K562 (cell line): ENCODE measurements around the gene MED16. TPM values are rescaled to one million over a fixed set of nuclear protein-coding genes. Genes with fewer than 3 reads are reported as not detected.

Source experiments
- BRF1 ChIP-seq: IDR thresholded peaks from 3 replicates; pipeline ENCODE4 v1.6.1; 2011; ENCODE audit warnings: borderline replicate concordance, mild to moderate bottlenecking; ENCODE audit not compliant: insufficient read length; ENCODE audit errors: extremely low read depth
- CHCHD3 ChIP-seq: fragments of 250-450 bp; sonication (Bioruptor Pico); IDR thresholded peaks from 2 replicates; pipeline ENCODE4 v2.1.2; 2022; ENCODE audit warnings: mild to moderate bottlenecking
- ERF ChIP-seq: fragments of 450-650 bp; formaldehyde crosslinking; IDR thresholded peaks from 2 replicates; pipeline ENCODE4 v1.4.0; 2020; ENCODE audit warnings: mild to moderate bottlenecking, mixed read lengths
- HES1 ChIP-seq: fragments of 450-650 bp; IDR thresholded peaks from 2 replicates; pipeline ENCODE4 v1.6.1; 2016; ENCODE audit warnings: low read depth, mild to moderate bottlenecking, moderate library complexity
- ILF3 ChIP-seq: fragments of 450-650 bp; IDR thresholded peaks from 2 replicates; pipeline ENCODE4 v1.6.1; 2018; ENCODE audit warnings: antibody characterized with exemption, mild to moderate bottlenecking, moderate library complexity, borderline replicate concordance
- KAT7 ChIP-seq: sonication (generic); formaldehyde crosslinking; IDR thresholded peaks from 2 replicates; pipeline ENCODE4 v1.8.0; 2022; ENCODE audit warnings: missing genetic modification reagents, mild to moderate bottlenecking, borderline replicate concordance
- KAT8 ChIP-seq: fragments of 450-650 bp; IDR thresholded peaks from 2 replicates; pipeline ENCODE4 v1.6.1; 2016; ENCODE audit warnings: low read depth, mild to moderate bottlenecking
- NFRKB ChIP-seq: fragments of 450-650 bp; IDR thresholded peaks from 2 replicates; pipeline ENCODE4 v1.6.1; 2016; ENCODE audit warnings: low read depth
- RBM25 ChIP-seq: fragments of 200-400 bp; formaldehyde crosslinking; IDR thresholded peaks from 2 replicates; pipeline ENCODE4 v1.6.1; 2018; ENCODE audit warnings: low read length, low read depth, moderate library complexity; ENCODE audit not compliant: severe bottlenecking
- YY1 ChIP-seq, 3 experiments: IDR thresholded peaks; 2 replicates each; pipeline ENCODE4 v1.6.1; 2011; ENCODE audit warnings: low read length in 2 of 3, mild to moderate bottlenecking in 2 of 3, moderate library complexity in 2 of 3, borderline replicate concordance in 1 of 3, control low read depth in 1 of 3, low read depth in 1 of 3; ENCODE audit not compliant: insufficient read depth in 3 of 3, insufficient replicate concordance in 2 of 3, control insufficient read depth in 1 of 3, insufficient read length in 1 of 3; ENCODE audit errors: extremely low read depth in 1 of 3
- ZBTB7A ChIP-seq: IDR thresholded peaks from 2 replicates; pipeline ENCODE4 v1.6.1; 2011; ENCODE audit warnings: low read depth, mild to moderate bottlenecking, low read length, moderate library complexity, borderline replicate concordance; ENCODE audit not compliant: control insufficient read depth
- ZNF41 ChIP-seq: fragments of 250-450 bp; sonication (Bioruptor Pico); conservative IDR thresholded peaks from 2 replicates; pipeline ENCODE4 v1.4.0; 2020; ENCODE audit warnings: mild to moderate bottlenecking
- ZNF511 ChIP-seq: sonication (generic); formaldehyde crosslinking; IDR thresholded peaks from 2 replicates; pipeline ENCODE4 v1.8.0; 2022; ENCODE audit warnings: mild to moderate bottlenecking, missing genetic modification reagents
- polyA plus RNA-seq, 8 experiments: library from polyadenylated mRNA; depleted of rRNA in 4 of 8; stranded (reverse) in 5 of 8; unstranded in 3 of 8; fragments of >200 nt; fragmentation: Nextera tagmentation in 2 of 8; fragmentation: Illumina TruSeq in 1 of 8; extraction: Ambion mirVana in 2 of 8; extraction: Trizol in 1 of 8; gene quantifications; 2 replicates each; pipeline versions ENCODE4 v1.2.1 to v1.2.3, GENCODE V29; 2011 to 2014; ENCODE audit warnings: inconsistent platforms in 1 of 8, missing spikeins in 1 of 8
- total RNA-seq, 7 experiments: library from RNA; depleted of rRNA in 6 of 7; stranded (reverse); fragments of >200 nt in 6 of 7; fragmentation: Illumina TruSeq in 2 of 7; extraction: Trizol in 2 of 7; gene quantifications; 2 replicates each; pipeline versions ENCODE4 v1.2.1 to v1.2.3, GENCODE V29; 2011 to 2021; ENCODE audit warnings: low replicate concordance in 1 of 7
- TF ChIP-seq, protein P1 (sequence below): fragments of 450-650 bp; IDR thresholded peaks from 2 replicates; pipeline ENCODE4 v1.7.1; 2018; ENCODE audit warnings: mild to moderate bottlenecking, low read depth; ENCODE audit not compliant: partially characterized antibody
- TF ChIP-seq, protein P2 (sequence below), 3 experiments: fragments of 200-800 bp in 1 of 3; fragments of 250-450 bp in 1 of 3; fragments of 450-650 bp in 1 of 3; sonication (Bioruptor Pico) in 1 of 3; sonication (Bioruptor generic) in 1 of 3; formaldehyde crosslinking in 1 of 3; IDR thresholded peaks; 2 replicates each; pipeline versions ENCODE4 v1.6.1 to v1.8.0; 2016 to 2022; ENCODE audit warnings: mild to moderate bottlenecking in 2 of 3, missing genetic modification characterization in 2 of 3, missing compliant biosample characterization in 1 of 3, moderate library complexity in 1 of 3
- TF ChIP-seq, protein P3 (sequence below): fragments of 450-650 bp; IDR thresholded peaks from 2 replicates; pipeline ENCODE4 v1.6.1; 2016

MED16 gene
- total and polyA plus RNA-seq, 9 of the 15 experiments (the other 6 are each of a cell fraction or from before 2014, with no cell fraction given), result 0.89 to 59.9 (median 8.6) TPM

DNA sequence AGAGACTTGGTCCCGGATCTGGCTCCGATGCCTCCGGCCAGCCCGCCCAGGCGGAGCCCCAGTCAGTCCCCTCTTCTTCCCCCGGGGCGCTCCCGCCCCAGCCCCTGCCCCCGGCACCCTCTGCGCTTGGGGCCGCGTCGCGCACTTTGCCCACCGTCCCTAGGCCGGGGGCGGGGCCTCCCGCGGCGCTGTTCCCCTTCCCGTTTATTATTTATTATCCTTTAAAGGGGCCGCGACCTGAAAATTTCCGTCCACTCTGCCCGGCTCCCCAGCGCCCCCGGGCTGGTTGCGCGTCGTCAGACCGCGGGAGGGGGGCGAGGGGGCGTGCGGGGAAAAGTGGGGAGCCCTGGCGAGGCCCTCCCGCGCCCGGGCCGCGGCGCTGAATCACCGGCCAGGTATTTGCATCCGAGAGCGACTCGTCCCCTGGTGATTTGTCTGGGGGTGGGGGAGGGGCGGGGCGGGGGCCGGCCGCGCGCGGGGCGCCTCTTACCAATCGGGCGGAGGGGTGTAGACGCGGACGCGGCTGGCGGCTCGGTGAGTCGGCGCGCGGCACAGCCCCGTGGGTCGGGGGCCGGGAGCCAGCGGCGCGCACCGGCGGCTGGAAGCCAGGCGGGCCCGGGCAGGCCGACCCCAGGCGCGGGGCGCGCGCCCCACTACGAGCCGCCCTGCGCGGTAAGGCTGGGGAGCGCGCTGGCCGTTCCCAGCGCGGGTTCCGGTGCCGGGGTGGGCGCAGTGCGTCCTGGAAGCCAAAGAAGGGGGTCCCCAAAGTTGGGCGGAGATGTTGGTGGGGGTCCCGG, 32.7 kb upstream of the MED16 start, which contains the start of gene ARID3A (continued):
- TF ChIP-seq, protein P1, sequence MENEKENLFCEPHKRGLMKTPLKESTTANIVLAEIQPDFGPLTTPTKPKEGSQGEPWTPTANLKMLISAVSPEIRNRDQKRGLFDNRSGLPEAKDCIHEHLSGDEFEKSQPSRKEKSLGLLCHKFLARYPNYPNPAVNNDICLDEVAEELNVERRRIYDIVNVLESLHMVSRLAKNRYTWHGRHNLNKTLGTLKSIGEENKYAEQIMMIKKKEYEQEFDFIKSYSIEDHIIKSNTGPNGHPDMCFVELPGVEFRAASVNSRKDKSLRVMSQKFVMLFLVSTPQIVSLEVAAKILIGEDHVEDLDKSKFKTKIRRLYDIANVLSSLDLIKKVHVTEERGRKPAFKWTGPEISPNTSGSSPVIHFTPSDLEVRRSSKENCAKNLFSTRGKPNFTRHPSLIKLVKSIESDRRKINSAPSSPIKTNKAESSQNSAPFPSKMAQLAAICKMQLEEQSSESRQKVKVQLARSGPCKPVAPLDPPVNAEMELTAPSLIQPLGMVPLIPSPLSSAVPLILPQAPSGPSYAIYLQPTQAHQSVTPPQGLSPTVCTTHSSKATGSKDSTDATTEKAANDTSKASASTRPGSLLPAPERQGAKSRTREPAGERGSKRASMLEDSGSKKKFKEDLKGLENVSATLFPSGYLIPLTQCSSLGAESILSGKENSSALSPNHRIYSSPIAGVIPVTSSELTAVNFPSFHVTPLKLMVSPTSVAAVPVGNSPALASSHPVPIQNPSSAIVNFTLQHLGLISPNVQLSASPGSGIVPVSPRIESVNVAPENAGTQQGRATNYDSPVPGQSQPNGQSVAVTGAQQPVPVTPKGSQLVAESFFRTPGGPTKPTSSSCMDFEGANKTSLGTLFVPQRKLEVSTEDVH, result peak; percentile 14
- TF ChIP-seq KAT7 (peak; percentile 6; the same call in 1 of the 2 replicates), ZBTB7A (peak; percentile 49; the same call in 1 of the 2 replicates), ZNF41 (CRISPR knock-in tag) (no peak), CHCHD3 (CRISPR knock-in tag) (no peak), NFRKB (no peak), BRF1 (no peak), ILF3 (no peak), HES1 (no peak), ERF (0 out of 2 replicates have a peak, but pooled peaks have one; percentile 68), ZNF511 (CRISPR knock-in tag) (no peak), RBM25 (peak; percentile 82), KAT8 (no peak), YY1 (IDR thresholded peaks at IDR 0.05; ENCODE audit: borderline replicate concordance in 1 of 3, control insufficient read depth in 1 of 3, extremely low read depth in 1 of 3, insufficient read depth in 3 of 3, insufficient read length in 1 of 3, insufficient replicate concordance in 2 of 3, low read depth in 1 of 3, low read length in 2 of 3) (peak in 2 of 3 experiments; percentile 38 to 75)
- TF ChIP-seq, protein P2, sequence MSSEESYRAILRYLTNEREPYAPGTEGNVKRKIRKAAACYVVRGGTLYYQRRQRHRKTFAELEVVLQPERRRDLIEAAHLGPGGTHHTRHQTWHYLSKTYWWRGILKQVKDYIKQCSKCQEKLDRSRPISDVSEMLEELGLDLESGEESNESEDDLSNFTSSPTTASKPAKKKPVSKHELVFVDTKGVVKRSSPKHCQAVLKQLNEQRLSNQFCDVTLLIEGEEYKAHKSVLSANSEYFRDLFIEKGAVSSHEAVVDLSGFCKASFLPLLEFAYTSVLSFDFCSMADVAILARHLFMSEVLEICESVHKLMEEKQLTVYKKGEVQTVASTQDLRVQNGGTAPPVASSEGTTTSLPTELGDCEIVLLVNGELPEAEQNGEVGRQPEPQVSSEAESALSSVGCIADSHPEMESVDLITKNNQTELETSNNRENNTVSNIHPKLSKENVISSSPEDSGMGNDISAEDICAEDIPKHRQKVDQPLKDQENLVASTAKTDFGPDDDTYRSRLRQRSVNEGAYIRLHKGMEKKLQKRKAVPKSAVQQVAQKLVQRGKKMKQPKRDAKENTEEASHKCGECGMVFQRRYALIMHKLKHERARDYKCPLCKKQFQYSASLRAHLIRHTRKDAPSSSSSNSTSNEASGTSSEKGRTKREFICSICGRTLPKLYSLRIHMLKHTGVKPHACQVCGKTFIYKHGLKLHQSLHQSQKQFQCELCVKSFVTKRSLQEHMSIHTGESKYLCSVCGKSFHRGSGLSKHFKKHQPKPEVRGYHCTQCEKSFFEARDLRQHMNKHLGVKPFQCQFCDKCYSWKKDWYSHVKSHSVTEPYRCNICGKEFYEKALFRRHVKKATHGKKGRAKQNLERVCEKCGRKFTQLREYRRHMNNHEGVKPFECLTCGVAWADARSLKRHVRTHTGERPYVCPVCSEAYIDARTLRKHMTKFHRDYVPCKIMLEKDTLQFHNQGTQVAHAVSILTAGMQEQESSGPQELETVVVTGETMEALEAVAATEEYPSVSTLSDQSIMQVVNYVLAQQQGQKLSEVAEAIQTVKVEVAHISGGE (CRISPR knock-in tag; IDR thresholded peaks at IDR 0.05), result peak in 1 of 3 experiments; percentile 41; a peak in 1 of 6 replicates
- TF ChIP-seq, protein P3, sequence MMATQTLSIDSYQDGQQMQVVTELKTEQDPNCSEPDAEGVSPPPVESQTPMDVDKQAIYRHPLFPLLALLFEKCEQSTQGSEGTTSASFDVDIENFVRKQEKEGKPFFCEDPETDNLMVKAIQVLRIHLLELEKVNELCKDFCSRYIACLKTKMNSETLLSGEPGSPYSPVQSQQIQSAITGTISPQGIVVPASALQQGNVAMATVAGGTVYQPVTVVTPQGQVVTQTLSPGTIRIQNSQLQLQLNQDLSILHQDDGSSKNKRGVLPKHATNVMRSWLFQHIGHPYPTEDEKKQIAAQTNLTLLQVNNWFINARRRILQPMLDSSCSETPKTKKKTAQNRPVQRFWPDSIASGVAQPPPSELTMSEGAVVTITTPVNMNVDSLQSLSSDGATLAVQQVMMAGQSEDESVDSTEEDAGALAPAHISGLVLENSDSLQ, result peak; percentile 76
